Esophagus squamous epithelium (tissue), 4 donors: Measurements from ENCODE around the gene PACS2.

Experiments
- CTCF ChIP-seq, 6 experiments: fragments of 450-650 bp in 4 of 6; fragments of 200-600 bp in 2 of 6; sonication (generic) in 2 of 6; IDR thresholded peaks; one replicate each; pipeline ENCODE4 v1.5.1; 2016 to 2019; ENCODE audit warnings: antibody characterized with exemption in 6 of 6, mild to moderate bottlenecking in 4 of 6, moderate library complexity in 4 of 6
- POLR2A ChIP-seq, 4 donors: fragments of 450-650 bp; IDR thresholded peaks; one replicate each; pipeline ENCODE4 v1.6.1; 2017; ENCODE audit warnings: antibody characterized with exemption in 4 of 4, mild to moderate bottlenecking in 4 of 4, moderate library complexity in 3 of 4

- no peak for TF ChIP-seq CTCF (IDR thresholded peaks at IDR 0.05)
- no peak for TF ChIP-seq POLR2A (IDR thresholded peaks at IDR 0.05)
Measured at GRCh38 chr14:105330491-105330895, 15.9 kb downstream of the PACS2 start.
